ENCODE results near the gene LRRC26. TPM values are rescaled to one million over a fixed set of nuclear protein-coding genes. Genes with fewer than 3 reads are reported as not detected.

The LRRC26 gene
- total and polyA plus RNA-seq, 2 donors (not counting 3 experiments of a cell fraction or from before 2014, with no cell fraction given) = 0.08 TPM; not detected in 1

DNA sequence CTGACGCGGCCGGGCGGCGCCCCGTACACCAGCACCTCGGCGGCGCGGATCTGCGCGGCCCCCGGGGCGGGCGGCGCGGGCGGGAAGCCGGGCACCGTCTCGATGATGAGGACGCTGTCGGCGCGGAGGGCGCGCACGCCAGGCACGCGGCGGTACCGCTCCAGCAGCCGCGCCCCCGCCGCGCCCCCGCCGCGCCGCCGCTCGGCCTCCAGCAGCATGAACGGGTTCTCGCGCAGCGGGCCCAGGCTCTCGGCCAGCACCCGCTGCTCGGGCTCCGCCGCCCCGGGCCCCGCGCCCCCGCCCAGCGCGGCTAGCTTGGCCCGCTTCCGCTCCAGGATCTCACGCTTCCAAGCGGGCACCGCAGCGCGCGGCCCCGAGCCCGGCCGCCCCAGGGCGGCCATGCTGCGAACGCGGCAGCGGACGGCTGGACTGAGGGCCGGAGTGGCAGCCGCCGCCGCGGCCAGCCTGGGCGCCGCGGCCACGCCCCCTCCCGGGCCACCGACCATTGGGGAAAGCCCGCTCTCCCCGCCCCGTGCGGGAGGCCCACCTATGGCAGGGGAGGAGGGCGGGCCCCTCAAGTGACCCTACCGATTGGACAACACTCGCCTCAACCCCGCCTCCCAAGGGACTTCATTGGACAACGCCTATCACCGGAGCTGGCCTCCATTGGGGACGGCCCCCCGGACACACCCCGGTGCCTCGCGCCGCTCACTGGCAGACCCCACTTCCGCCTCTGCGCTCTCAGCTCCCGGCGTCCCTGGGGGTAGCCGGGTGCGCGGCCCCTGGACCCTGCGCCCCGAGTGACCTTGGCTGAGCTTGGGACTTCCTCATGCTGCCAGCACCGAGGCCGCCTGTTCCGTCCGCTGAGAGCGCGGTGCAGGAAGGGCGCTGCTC, 30.7 kb upstream of the LRRC26 start, which contains the start of gene TPRN:
Gene TPRN (minus strand): TSS at position 431 of the 894 bp plus-strand sequence. CDS start 30 bp downstream, at position 401.
- Histone ChIP-seq H3K4me3 (replicated peaks in 1 of 3; ENCODE audit: insufficient read depth in 1 of 3, low read depth in 1 of 3, low read length in 3 of 3) (peak within 1 kb of the TSS in 2 of 3 experiments; percentile 27 to 80), H3K9ac (replicated peaks; ENCODE audit: extremely low read depth, insufficient read depth, low read length) (no peak within 1 kb of the TSS), H2AFZ (ENCODE audit: low read depth, low read length) (peak within 1 kb of the TSS; percentile 55), H4K20me1 (replicated peaks; ENCODE audit: control insufficient read depth, extremely low read depth, insufficient read depth, low read length) (no peaks in the 10 kb centered on the region), H3K9me3 (replicated peaks; ENCODE audit: control insufficient read depth, insufficient read depth, low read length) (no peaks in the 10 kb centered on the region), H3K79me2 (ENCODE audit: control insufficient read depth, insufficient read depth, low read length) (peaks cover 19% of the 10 kb centered on the region), H3K27ac (ENCODE audit: insufficient read depth, low read depth, low read length) (no peak within 1 kb of the TSS), H3K4me2 (ENCODE audit: insufficient read depth, low read length) (peak within 1 kb of the TSS; percentile 46), H3K9me1 (replicated peaks; ENCODE audit: control insufficient read depth, extremely low read depth, insufficient read depth, low read length) (no peaks in the 10 kb centered on the region), H3K36me3 (ENCODE audit: control insufficient read depth in 2 of 2, extremely low read depth in 1 of 2, insufficient read depth in 2 of 2, low read length in 2 of 2) (no peaks in the 10 kb centered on the region), H3K4me1 (ENCODE audit: control insufficient read depth, extremely low read depth, insufficient read depth, low read length) (peaks cover 21% of the 10 kb centered on the region), H3K27me3 (ENCODE audit: control insufficient read depth in 2 of 2, insufficient read depth in 2 of 2, low read length in 2 of 2) (no peaks in the 10 kb centered on the region)
- CTCF ChIA-PET = interaction anchor here (0.8 to 1.5 kb wide), 7 partner anchors 11 to 154 kb away, joined by 3 to 7 read pairs (median 3); partner anchors contain the start of genes CYSRT1, NPDC1, RNF208 and RNF224
- BruUV-seq (replicated peaks) = no TSS peak
- POLR2A ChIA-PET = interaction anchor here (0.6 to 1.2 kb wide), 6 partner anchors 11 to 75 kb away, joined by 3 to 10 read pairs (median 6); partner anchors contain the start of genes ANAPC2, SSNA1 and TUBB4B
- TF ChIP-seq MYC (IDR thresholded peaks at IDR 0.05; ENCODE audit: low read depth, low read length) (no peak), POLR2A (IDR thresholded peaks at IDR 0.05; ENCODE audit: low read depth, low read length) (peak; percentile 98), JUN (IDR thresholded peaks at IDR 0.05; ENCODE audit: borderline replicate concordance, insufficient read depth, insufficient read length, low read depth) (no peak), POLR2AphosphoS5 (IDR thresholded peaks at IDR 0.05; ENCODE audit: insufficient read depth, low read depth, low read length) (peak; percentile 92), EZH2 (IDR thresholded peaks at IDR 0.05; ENCODE audit: borderline replicate concordance, low read depth, low read length, severe bottlenecking) (no peak), GATA2 (IDR thresholded peaks at IDR 0.05; ENCODE audit: insufficient read depth, insufficient read length, low read depth, low read length) (no peak), FOS (IDR thresholded peaks at IDR 0.05; ENCODE audit: borderline replicate concordance, insufficient read depth, low read length) (no peak)
- TF ChIP-seq, protein P1, sequence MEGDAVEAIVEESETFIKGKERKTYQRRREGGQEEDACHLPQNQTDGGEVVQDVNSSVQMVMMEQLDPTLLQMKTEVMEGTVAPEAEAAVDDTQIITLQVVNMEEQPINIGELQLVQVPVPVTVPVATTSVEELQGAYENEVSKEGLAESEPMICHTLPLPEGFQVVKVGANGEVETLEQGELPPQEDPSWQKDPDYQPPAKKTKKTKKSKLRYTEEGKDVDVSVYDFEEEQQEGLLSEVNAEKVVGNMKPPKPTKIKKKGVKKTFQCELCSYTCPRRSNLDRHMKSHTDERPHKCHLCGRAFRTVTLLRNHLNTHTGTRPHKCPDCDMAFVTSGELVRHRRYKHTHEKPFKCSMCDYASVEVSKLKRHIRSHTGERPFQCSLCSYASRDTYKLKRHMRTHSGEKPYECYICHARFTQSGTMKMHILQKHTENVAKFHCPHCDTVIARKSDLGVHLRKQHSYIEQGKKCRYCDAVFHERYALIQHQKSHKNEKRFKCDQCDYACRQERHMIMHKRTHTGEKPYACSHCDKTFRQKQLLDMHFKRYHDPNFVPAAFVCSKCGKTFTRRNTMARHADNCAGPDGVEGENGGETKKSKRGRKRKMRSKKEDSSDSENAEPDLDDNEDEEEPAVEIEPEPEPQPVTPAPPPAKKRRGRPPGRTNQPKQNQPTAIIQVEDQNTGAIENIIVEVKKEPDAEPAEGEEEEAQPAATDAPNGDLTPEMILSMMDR (IDR thresholded peaks at IDR 0.05; ENCODE audit: extremely low read depth in 1 of 2, insufficient read depth in 1 of 2, low read depth in 1 of 2, low read length in 2 of 2) = no peak
- TF ChIP-seq, protein P2, sequence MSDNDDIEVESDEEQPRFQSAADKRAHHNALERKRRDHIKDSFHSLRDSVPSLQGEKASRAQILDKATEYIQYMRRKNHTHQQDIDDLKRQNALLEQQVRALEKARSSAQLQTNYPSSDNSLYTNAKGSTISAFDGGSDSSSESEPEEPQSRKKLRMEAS (IDR thresholded peaks at IDR 0.05; ENCODE audit: insufficient read depth, insufficient read length) = no peak
- DNase-seq (ENCODE audit: low read depth, low spot score) (peak; percentile 98), FAIRE-seq (peak; percentile 96)
- intact Hi-C loops (cut with micrococcal nuclease) = loop anchor here (1.0 to 2.0 kb wide), 5 partner anchors 11 to 71 kb away; partner anchors contain the start of gene TUBB4B
- dilution Hi-C loops (cut with MboI; ENCODE audit: extremely low pct_ligation_motif_present, low sequenced_read_pairs) = no loop called here

Measured in endothelial cell of umbilical vein (primary cell).